AG04450 (cell line): Measurements from ENCODE around the gene ZNF879. TPM values are rescaled to one million over a fixed set of nuclear protein-coding genes. Genes with fewer than 3 reads are reported as not detected.

ENCODE experiments used
- CTCF ChIA-PET: fragments of 300-600, 350-600 bp; formaldehyde crosslinking; extraction: SDS; loops from one replicate; lab custom pipeline; 2022; ENCODE audit warnings: antibody characterized with exemption, inconsistent platforms; lab: Charles Lee
- POLR2A ChIA-PET: fragments of 350-600 bp; formaldehyde crosslinking; extraction: SDS; loops from one replicate; lab custom pipeline; 2021; ENCODE audit warnings: antibody characterized with exemption, inconsistent platforms; lab: Yijun Ruan, JAX
- DNase-seq: peaks from one replicate; pipeline ENCODE4 v3.0.0-alpha.2; 2011; ENCODE audit warnings: low read depth, low spot score
- H3K27ac ChIP-seq: one replicate; pipeline ENCODE4 v1.5.1; 2012; ENCODE audit warnings: low read depth, low read length, control low read depth
- H3K27me3 ChIP-seq: one replicate; pipeline ENCODE4 v1.6.0; 2012; ENCODE audit warnings: low read length; ENCODE audit not compliant: control insufficient read depth, insufficient read depth
- H3K4me3 ChIP-seq: 2 replicates; pipeline ENCODE4 v1.5.1; 2011; ENCODE audit warnings: mild to moderate bottlenecking, low read depth, low read length, control low read depth
- H3K9me3 ChIP-seq: 2 replicates; pipeline ENCODE4 v1.5.1; 2012; ENCODE audit warnings: low read length; ENCODE audit not compliant: control insufficient read depth, insufficient read depth
- CTCF ChIP-seq: IDR thresholded peaks from 2 replicates; pipeline ENCODE4 v1.5.1; 2011; ENCODE audit warnings: low read depth, low read length, control low read depth, inconsistent platforms
- polyA plus RNA-seq: library from polyadenylated mRNA; depleted of rRNA; stranded (reverse); fragments of >200 nt; gene quantifications from 2 replicates; pipeline ENCODE4 v1.2.3, GENCODE V29; 2011

Gene ZNF879
- polyA plus RNA-seq, 1 experiment, result 3.1 TPM

GRCh38 chr5:179054036-179054785, 30.6 kb downstream of the ZNF879 start:
- Histone ChIP-seq H3K27ac (no peak overlapping the region), H3K9me3 (peaks cover 10% of the 10 kb centered on the region), H3K4me3 (no peak overlapping the region), H3K27me3 (no peaks in the 10 kb centered on the region)
- no peak for DNase-seq
- POLR2A ChIA-PET, result no interaction called here
- CTCF ChIA-PET, result no interaction called here
- TF ChIP-seq CTCF, result no peak

- POLR2A ChIA-PET, result no interaction called here
- no peak for TF ChIP-seq CTCF
- no peak overlapping the region for H3K4me3 ChIP-seq
- CTCF ChIA-PET, result no interaction called here
- H3K27ac ChIP-seq, result no peak overlapping the region
- H3K9me3 ChIP-seq, result peaks cover 10% of the 10 kb centered on the region
- DNase-seq, result no peak
- H3K27me3 ChIP-seq, result no peaks in the 10 kb centered on the region
Measured at GRCh38 chr5:179054876-179055275, 31.3 kb downstream of the ZNF879 start.

DNA sequence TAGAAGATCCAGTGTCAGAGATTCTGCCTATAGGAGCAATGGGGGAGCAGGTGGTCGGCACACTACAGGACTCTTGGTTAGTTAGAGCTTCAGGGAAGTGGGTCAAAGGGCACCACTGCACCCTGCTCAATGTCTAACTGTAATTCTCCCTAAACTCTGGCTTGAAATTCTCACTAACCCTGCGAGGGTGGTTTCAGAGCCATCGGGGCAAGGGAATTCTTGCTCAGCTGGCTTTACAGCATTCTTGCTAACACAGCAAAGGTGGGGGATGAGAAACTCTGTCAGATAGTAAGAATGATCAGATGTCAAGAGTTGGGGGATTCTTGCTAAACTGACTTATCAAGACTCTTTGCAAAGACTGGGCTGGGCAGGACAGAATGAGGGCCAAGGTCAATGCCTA, 31.8 kb downstream of the ZNF879 start:
- Histone ChIP-seq H3K4me3 (no peak overlapping the region), H3K27ac (no peak overlapping the region), H3K27me3 (no peaks in the 10 kb centered on the region), H3K9me3 (peaks cover 11% of the 10 kb centered on the region)
- no peak for TF ChIP-seq CTCF
- no peak for DNase-seq
- POLR2A ChIA-PET, result no interaction called here
- CTCF ChIA-PET, result no interaction called here

GRCh38 chr5:179055841-179056240, 32.2 kb downstream of the ZNF879 start:
- Histone ChIP-seq H3K4me3 (no peak overlapping the region), H3K27ac (no peak overlapping the region), H3K27me3 (no peaks in the 10 kb centered on the region), H3K9me3 (peaks cover 14% of the 10 kb centered on the region)
- DNase-seq, result no peak
- TF ChIP-seq CTCF, result no peak
- ChIA-PET POLR2A (no interaction called here), CTCF (no interaction called here)
